GM23338 (cell line): Measurements from ENCODE around the gene ANGPTL2. TPM values are rescaled to one million over a fixed set of nuclear protein-coding genes. Genes with fewer than 3 reads are reported as not detected.

ENCODE experiments used
- ATAC-seq: fragments of 200-7000 bp; cut with Tn5 transposase; 3 replicates; pipeline ENCODE4 v1.9.1; 2020
- DNase-seq: peaks from one replicate; pipeline ENCODE4 v3.0.0-alpha.2; 2015; ENCODE audit warnings: low spot score
- H2AFZ ChIP-seq: fragments of 200-600 bp; sonication (generic); 2 replicates; pipeline ENCODE4 v1.8.0; 2016; ENCODE audit warnings: antibody characterized with exemption, mild to moderate bottlenecking, moderate library complexity
- H3F3A ChIP-seq: fragments of 200-600 bp; sonication (generic); replicated peaks from 2 replicates; pipeline ENCODE4 v1.8.0; 2017; ENCODE audit warnings: antibody characterized with exemption, mixed run types, low read depth
- H3K27ac ChIP-seq: fragments of 200-600 bp; sonication (generic); 2 replicates; pipeline ENCODE4 v1.6.1; 2016; ENCODE audit warnings: low read depth
- H3K27me3 ChIP-seq: fragments of 200-600 bp; sonication (generic); 2 replicates; pipeline ENCODE4 v1.8.0; 2016; ENCODE audit warnings: mild to moderate bottlenecking, mixed run types, moderate library complexity; ENCODE audit not compliant: insufficient read depth
- H3K36me3 ChIP-seq: fragments of 200-600 bp; sonication (generic); 2 replicates; pipeline ENCODE4 v1.8.0; 2016; ENCODE audit warnings: mild to moderate bottlenecking; ENCODE audit not compliant: insufficient read depth
- H3K4me1 ChIP-seq: fragments of 200-600 bp; sonication (generic); 2 replicates; pipeline ENCODE4 v1.8.0; 2016; ENCODE audit warnings: mild to moderate bottlenecking, moderate library complexity; ENCODE audit not compliant: insufficient read depth
- H3K4me2 ChIP-seq: fragments of 200-600 bp; sonication (generic); 2 replicates; pipeline ENCODE4 v1.7.1; 2017; ENCODE audit warnings: mixed run types
- H3K4me3 ChIP-seq: fragments of 200-600 bp; sonication (generic); 2 replicates; pipeline ENCODE4 v1.6.1; 2016; ENCODE audit warnings: mixed run types
- H3K79me2 ChIP-seq: fragments of 200-600 bp; sonication (generic); replicated peaks from 2 replicates; pipeline ENCODE4 v1.8.0; 2017; ENCODE audit warnings: mild to moderate bottlenecking; ENCODE audit not compliant: insufficient read depth
- H3K9me2 ChIP-seq: fragments of 200-600 bp; sonication (generic); 2 replicates; pipeline ENCODE4 v1.8.0; 2017; ENCODE audit not compliant: insufficient read depth
- H4K20me1 ChIP-seq: fragments of 200-600 bp; sonication (generic); replicated peaks from 2 replicates; pipeline ENCODE4 v1.8.0; 2017; ENCODE audit warnings: mild to moderate bottlenecking; ENCODE audit not compliant: insufficient read depth
- H3K27ac Mint-ChIP-seq: 2 replicates; pipeline ENCODE4 v1.8.0; 2020; ENCODE audit warnings: inconsistent platforms, mild to moderate bottlenecking, moderate library complexity, mixed read lengths
- H3K27me3 Mint-ChIP-seq: 3 replicates; pipeline ENCODE4 v1.8.0; 2022; ENCODE audit warnings: low read depth, mild to moderate bottlenecking, moderate library complexity, mixed read lengths, inconsistent platforms; ENCODE audit not compliant: insufficient read depth, poor library complexity
- H3K36me3 Mint-ChIP-seq: 3 replicates; pipeline ENCODE4 v1.8.0; 2021; ENCODE audit warnings: low read depth, mild to moderate bottlenecking, inconsistent platforms, moderate library complexity, mixed read lengths
- H3K4me1 Mint-ChIP-seq: 3 replicates; pipeline ENCODE4 v1.8.0; 2020; ENCODE audit warnings: mild to moderate bottlenecking, inconsistent platforms, mixed read lengths
- H3K4me3 Mint-ChIP-seq: 3 replicates; pipeline ENCODE4 v1.8.0; 2021; ENCODE audit warnings: moderate library complexity, mild to moderate bottlenecking, inconsistent platforms, mixed read lengths
- H3K9me3 Mint-ChIP-seq: 3 replicates; pipeline ENCODE4 v1.8.0; 2020; ENCODE audit warnings: moderate library complexity, mild to moderate bottlenecking, inconsistent platforms, mixed read lengths
- EZH2 ChIP-seq: fragments of 200-600 bp; sonication (generic); IDR thresholded peaks from one replicate; pipeline ENCODE4 v1.8.0; 2017; ENCODE audit warnings: antibody characterized with exemption, mild to moderate bottlenecking, low read depth; ENCODE audit not compliant: unreplicated experiment
- NANOG ChIP-seq: IDR thresholded peaks from 2 replicates; pipeline ENCODE4 v1.6.1; 2016; ENCODE audit warnings: antibody characterized with exemption, borderline replicate concordance
- STAT1 ChIP-seq: IDR thresholded peaks from one replicate; pipeline ENCODE4 v1.6.1; 2016; ENCODE audit warnings: antibody characterized with exemption; ENCODE audit not compliant: unreplicated experiment
- ZNF114 ChIP-seq: fragments of 250-450 bp; sonication (Bioruptor Pico); IDR thresholded peaks from 2 replicates; pipeline ENCODE4 v1.5.0; 2020; ENCODE audit warnings: mild to moderate bottlenecking, moderate library complexity
- ZNF331 ChIP-seq: fragments of 250-450 bp; sonication (Bioruptor Pico); IDR thresholded peaks from 2 replicates; pipeline ENCODE4 v1.5.0; 2020; ENCODE audit warnings: low read depth, mild to moderate bottlenecking, moderate library complexity
- polyA plus RNA-seq: library from polyadenylated mRNA; unstranded; fragments of >200 nt; fragmentation: Nextera tagmentation; extraction: Ambion mirVana; gene quantifications from 2 replicates; pipeline ENCODE4 v1.2.1, GENCODE V29; 2016
- total RNA-seq: library from RNA; depleted of rRNA; stranded (reverse); fragments of >200 nt; shearing (Covaris generic); gene quantifications from 2 replicates; pipeline ENCODE4 v1.2.3, GENCODE V29; 2014
- TF ChIP-seq, protein P1 (sequence below): IDR thresholded peaks from 2 replicates; pipeline ENCODE4 v1.6.1; 2016; ENCODE audit warnings: antibody characterized with exemption

ANGPTL2 gene
- total and polyA plus RNA-seq, 2 experiments from 2014 or later, result 2.9 to 5.2 TPM

DNA sequence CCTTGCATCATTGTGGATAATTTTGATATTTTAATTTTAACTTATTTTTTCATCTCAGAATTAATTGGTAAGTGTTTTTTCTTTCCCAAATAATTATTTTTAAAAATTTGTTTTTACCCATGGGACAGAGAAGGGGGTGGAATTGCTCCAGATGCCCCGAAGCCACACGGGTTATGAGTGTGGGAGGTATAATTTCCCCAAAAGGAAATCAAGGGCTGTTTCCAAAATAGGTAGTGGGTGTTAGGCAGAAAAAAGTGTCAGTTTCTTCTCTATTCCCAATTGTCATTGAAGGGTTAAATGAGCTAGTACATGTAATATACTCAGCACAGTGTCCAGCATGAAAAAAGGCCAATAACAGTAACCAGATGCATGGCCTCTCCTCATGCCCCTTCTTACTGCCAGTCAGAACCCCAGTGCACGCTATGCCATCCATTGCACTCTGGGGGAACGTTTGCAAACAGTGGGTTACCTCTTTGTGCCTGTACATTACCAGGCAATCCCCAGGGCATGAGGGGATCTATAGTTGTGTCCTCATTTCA, 36.4 kb upstream of the ANGPTL2 start (continued):
- TF ChIP-seq, protein P1, sequence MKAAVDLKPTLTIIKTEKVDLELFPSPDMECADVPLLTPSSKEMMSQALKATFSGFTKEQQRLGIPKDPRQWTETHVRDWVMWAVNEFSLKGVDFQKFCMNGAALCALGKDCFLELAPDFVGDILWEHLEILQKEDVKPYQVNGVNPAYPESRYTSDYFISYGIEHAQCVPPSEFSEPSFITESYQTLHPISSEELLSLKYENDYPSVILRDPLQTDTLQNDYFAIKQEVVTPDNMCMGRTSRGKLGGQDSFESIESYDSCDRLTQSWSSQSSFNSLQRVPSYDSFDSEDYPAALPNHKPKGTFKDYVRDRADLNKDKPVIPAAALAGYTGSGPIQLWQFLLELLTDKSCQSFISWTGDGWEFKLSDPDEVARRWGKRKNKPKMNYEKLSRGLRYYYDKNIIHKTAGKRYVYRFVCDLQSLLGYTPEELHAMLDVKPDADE, result no peak

DNA sequence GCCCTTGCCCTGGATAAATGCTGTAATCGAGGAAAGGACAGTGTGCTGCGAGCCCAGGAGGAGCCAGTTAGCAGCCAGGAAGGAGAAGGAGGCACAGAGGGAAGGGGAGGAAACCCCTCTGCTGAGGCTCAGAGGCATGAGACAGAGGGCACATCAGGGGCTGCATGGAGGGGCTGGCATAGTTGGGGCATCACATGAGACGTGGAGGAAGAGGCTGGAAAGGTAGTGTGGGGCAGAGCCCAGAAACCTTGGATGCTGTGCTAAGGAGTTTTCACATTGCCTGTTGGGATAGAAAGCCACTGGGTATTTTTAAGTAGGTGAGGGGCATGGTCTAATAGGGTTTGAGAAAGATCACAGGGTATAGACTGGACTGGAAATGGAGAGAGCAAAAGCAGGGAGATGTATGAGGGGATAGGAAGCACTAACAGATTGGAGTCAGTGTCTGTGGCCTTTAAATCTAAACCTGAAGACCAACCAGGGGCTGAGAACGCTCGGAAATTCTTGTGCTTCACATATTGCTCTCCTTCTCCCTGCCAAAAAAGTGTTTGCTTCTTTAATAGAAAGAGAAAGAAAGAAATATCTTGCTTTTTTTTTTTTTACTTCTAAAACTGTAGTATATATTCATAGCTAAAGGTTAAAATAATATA, 33.0 kb upstream of the ANGPTL2 start:
- peaks cover 14% of the 10 kb centered on the region; the same call in 1 of the 2 replicates for H3K4me1 ChIP-seq
- TF ChIP-seq NANOG (no peak), EZH2 (no peak), STAT1 (no peak), ZNF331 (CRISPR knock-in tag) (no peak)
- no peaks in the 10 kb centered on the region for H3K9me2 ChIP-seq
- no peak for DNase-seq
- Mint-ChIP-seq H3K36me3 (no peaks in the 10 kb centered on the region), H3K4me3 (no peak overlapping the region), H3K27ac (no peak overlapping the region), H3K4me1 (peaks cover 13% of the 10 kb centered on the region), H3K9me3 (no peaks in the 10 kb centered on the region), H3K27me3 (peaks cover 3% of the 10 kb centered on the region)
- H3F3A ChIP-seq, result no peaks in the 10 kb centered on the region
- ATAC-seq, result no peak
- H3K79me2 ChIP-seq, result no peaks in the 10 kb centered on the region
- H3K27ac ChIP-seq, result no peak overlapping the region
- H3K36me3 ChIP-seq, result no peaks in the 10 kb centered on the region
- H3K4me3 ChIP-seq, result no peak overlapping the region
- no peak overlapping the region for H2AFZ ChIP-seq
- H4K20me1 ChIP-seq, result no peaks in the 10 kb centered on the region
- H3K4me2 ChIP-seq, result no peak overlapping the region
- H3K27me3 ChIP-seq, result no peaks in the 10 kb centered on the region

DNA sequence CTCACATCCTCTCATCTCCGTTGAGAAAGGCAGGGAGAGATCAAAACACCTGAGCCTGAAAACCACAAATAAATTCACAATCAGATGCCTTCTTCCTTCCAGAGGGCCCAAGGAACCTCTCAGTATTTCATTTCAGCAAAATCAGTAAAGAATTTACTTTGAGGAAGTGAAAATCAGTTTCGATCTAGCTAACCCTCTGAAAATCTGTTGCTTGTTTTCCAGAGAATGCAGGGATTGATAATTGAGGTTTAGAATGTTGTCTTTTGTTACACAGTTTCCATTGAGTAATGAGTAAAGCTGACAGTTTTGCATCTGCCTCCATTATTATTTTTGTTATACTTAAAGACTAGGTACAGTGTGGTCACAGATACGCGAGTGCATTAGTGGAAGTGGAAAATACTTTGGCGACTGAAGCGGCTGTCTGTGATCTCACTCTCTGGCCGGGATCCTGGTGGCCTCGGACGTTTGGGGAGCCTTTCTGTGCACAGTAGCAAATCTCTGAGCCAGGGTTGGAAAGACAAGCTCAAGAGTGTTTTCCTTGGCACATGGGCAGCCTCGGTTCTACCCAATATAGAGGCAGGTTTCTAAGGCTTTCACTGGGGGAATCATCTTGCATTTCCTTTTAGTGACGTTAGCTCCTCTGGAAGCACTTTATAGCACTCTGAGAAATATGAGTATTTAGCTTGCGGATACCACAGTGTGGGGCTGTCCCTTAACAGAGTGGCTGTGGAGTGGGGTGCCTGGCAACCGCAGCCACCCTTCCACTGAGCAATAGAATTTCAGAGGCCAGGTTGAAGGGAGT, 32.2 kb upstream of the ANGPTL2 start:
- peaks cover 2% of the 10 kb centered on the region for H3K27me3 Mint-ChIP-seq
- no peak for TF ChIP-seq EZH2
- no peaks in the 10 kb centered on the region for H4K20me1 ChIP-seq
- no peak overlapping the region for H3K27ac Mint-ChIP-seq
- no peaks in the 10 kb centered on the region for H3K36me3 Mint-ChIP-seq
- no peak overlapping the region for H3K27ac ChIP-seq
- no peaks in the 10 kb centered on the region for H3K9me2 ChIP-seq
- H3K4me1 Mint-ChIP-seq, result peaks cover 7% of the 10 kb centered on the region
- H3K9me3 Mint-ChIP-seq, result no peaks in the 10 kb centered on the region
- H2AFZ ChIP-seq, result no peak overlapping the region
- H3K4me2 ChIP-seq, result no peak overlapping the region
- no peaks in the 10 kb centered on the region for H3K36me3 ChIP-seq
- no peak for ATAC-seq
- H3K4me3 ChIP-seq, result no peak overlapping the region
- no peaks in the 10 kb centered on the region for H3K27me3 ChIP-seq
- no peaks in the 10 kb centered on the region for H3F3A ChIP-seq
- no peak for DNase-seq
- no peak overlapping the region for H3K4me3 Mint-ChIP-seq
- H3K79me2 ChIP-seq, result no peaks in the 10 kb centered on the region
- peaks cover 10% of the 10 kb centered on the region; the same call in 1 of the 2 replicates for H3K4me1 ChIP-seq

DNA sequence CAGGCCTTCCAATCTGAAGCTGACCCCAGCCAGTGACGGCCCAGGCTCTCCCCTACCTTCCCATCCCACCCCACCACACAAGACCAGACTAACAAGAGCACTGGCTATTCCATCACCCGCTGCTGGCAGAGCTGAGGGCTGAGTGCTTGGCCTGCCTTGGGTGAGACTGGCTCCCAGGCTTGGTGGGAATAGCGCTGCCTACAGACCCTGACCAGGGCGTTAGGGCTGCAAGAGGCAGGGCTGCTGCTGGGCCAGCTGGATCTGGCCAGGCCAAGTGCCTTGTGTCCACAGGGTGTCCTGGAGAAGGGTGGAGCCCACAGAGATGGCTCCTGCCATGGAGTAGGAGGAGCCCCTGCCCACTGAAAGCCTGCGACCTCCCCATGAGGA, 31.6 kb upstream of the ANGPTL2 start:
- H3K4me2 ChIP-seq, result no peak overlapping the region
- Mint-ChIP-seq H3K4me3 (no peak overlapping the region), H3K27me3 (peaks cover 2% of the 10 kb centered on the region), H3K36me3 (no peaks in the 10 kb centered on the region), H3K4me1 (peaks cover 1% of the 10 kb centered on the region; the same call in 2 of the 3 replicates), H3K9me3 (no peaks in the 10 kb centered on the region), H3K27ac (no peak overlapping the region)
- no peak for DNase-seq
- no peaks in the 10 kb centered on the region for H3F3A ChIP-seq
- H4K20me1 ChIP-seq, result no peaks in the 10 kb centered on the region
- H3K9me2 ChIP-seq, result no peaks in the 10 kb centered on the region
- no peak overlapping the region for H2AFZ ChIP-seq
- no peak overlapping the region for H3K27ac ChIP-seq
- no peaks in the 10 kb centered on the region for H3K27me3 ChIP-seq
- no peak overlapping the region for H3K4me3 ChIP-seq
- no peaks in the 10 kb centered on the region for H3K36me3 ChIP-seq
- no peaks in the 10 kb centered on the region for H3K79me2 ChIP-seq
- peaks cover 4% of the 10 kb centered on the region; the same call in 1 of the 2 replicates for H3K4me1 ChIP-seq
- peak; percentile 45 for ATAC-seq
- TF ChIP-seq STAT1, result no peak
- TF ChIP-seq ZNF114 (CRISPR knock-in tag), result no peak
